HepG2 (cell line): ENCODE measurements around the gene TMEM108. TPM values are rescaled to one million over a fixed set of nuclear protein-coding genes. Genes with fewer than 3 reads are reported as not detected.

Source experiments
- ATAC-seq: fragments of 200-7000 bp; cut with Tn5 transposase; 3 replicates; pipeline ENCODE4 v1.9.1; 2020; ENCODE audit warnings: mild to moderate bottlenecking, moderate library complexity
- BruUV-seq: library from RNA; stranded (reverse); fragments of 400-500 nt; replicated peaks from 2 replicates; lab custom pipeline; 2021; lab: Mats Ljungman, UMichigan
- CTCF ChIA-PET: fragments of 300-600 bp; formaldehyde crosslinking; extraction: SDS; loops from one replicate; lab custom pipeline; 2021; ENCODE audit warnings: low total read pairs, inconsistent platforms, low intra/inter-chr PET ratio; lab: Yijun Ruan, JAX
- POLR2A ChIA-PET: fragments of 350-600 bp; sonication (Branson Sonifier 250); formaldehyde crosslinking; loops from one replicate; lab custom pipeline; 2020; ENCODE audit warnings: antibody characterized with exemption, inconsistent platforms; lab: Yijun Ruan, JAX
- DNase-seq: peaks from one replicate; pipeline ENCODE4 v3.0.0-alpha.2; 2015; ENCODE audit warnings: low spot score
- FAIRE-seq: peaks from 3 replicates; lab custom pipeline; 2011; peaks lifted over from hg19 to GRCh38; lab: Jason Lieb, UNC
- H2AFZ ChIP-seq: one replicate; pipeline ENCODE4 v1.6.1; 2011; ENCODE audit warnings: low read length, inconsistent platforms
- H3K27ac ChIP-seq: fragments of 300-600 bp; 3 replicates; pipeline ENCODE4 v1.8.0; 2011; ENCODE audit warnings: mixed run types, mild to moderate bottlenecking, mixed read lengths, low read length, inconsistent platforms; ENCODE audit not compliant: insufficient read depth; ENCODE audit errors: extremely low read length
- H3K27me3 ChIP-seq, 2 experiments: fragments of 200-600 bp in 1 of 2; 2 replicates in 1 of 2; 3 replicates in 1 of 2; pipeline versions ENCODE4 v1.6.0 to v1.8.0; 2011; ENCODE audit warnings: low read length in 2 of 2, mild to moderate bottlenecking in 2 of 2, moderate library complexity in 2 of 2, inconsistent platforms in 1 of 2; ENCODE audit not compliant: insufficient read depth in 2 of 2, control insufficient read depth in 1 of 2
- H3K36me3 ChIP-seq, 2 experiments: fragments of 200-600 bp in 1 of 2; replicated peaks in 1 of 2; 2 replicates in 1 of 2; 3 replicates in 1 of 2; pipeline versions ENCODE4 v1.5.1 to v1.8.0; 2011; ENCODE audit warnings: low read length in 2 of 2, inconsistent platforms in 1 of 2; ENCODE audit not compliant: insufficient read depth in 2 of 2, control insufficient read depth in 1 of 2
- H3K4me1 ChIP-seq: 2 replicates; pipeline ENCODE4 v1.5.1; 2012; ENCODE audit warnings: low read length, inconsistent platforms; ENCODE audit not compliant: insufficient read depth
- H3K4me2 ChIP-seq: 2 replicates; pipeline ENCODE4 v1.6.0; 2011; ENCODE audit warnings: low read depth, low read length, inconsistent platforms
- H3K4me3 ChIP-seq, 3 experiments: fragments of 200-600 bp in 1 of 3; sonication (generic), shearing (Covaris generic) in 1 of 3; replicated peaks in 1 of 3; 2 replicates each; pipeline ENCODE4 v1.5.1; 2011 to 2016; ENCODE audit warnings: low read length in 3 of 3, inconsistent platforms in 2 of 3, low read depth in 2 of 3, mild to moderate bottlenecking in 2 of 3, control low read depth in 1 of 3, mixed read lengths in 1 of 3; ENCODE audit not compliant: insufficient read depth in 1 of 3
- H3K79me2 ChIP-seq: one replicate; pipeline ENCODE4 v1.6.1; 2011; ENCODE audit warnings: low read length, inconsistent platforms; ENCODE audit not compliant: insufficient read depth
- H3K9ac ChIP-seq: 2 replicates; pipeline ENCODE4 v1.6.0; 2011; ENCODE audit warnings: mild to moderate bottlenecking, low read depth, low read length, inconsistent platforms; ENCODE audit not compliant: insufficient read depth
- H3K9me3 ChIP-seq: 2 replicates; pipeline ENCODE4 v1.5.1; 2012; ENCODE audit warnings: mild to moderate bottlenecking, low read length
- H4K20me1 ChIP-seq: 2 replicates; pipeline ENCODE4 v1.6.0; 2011; ENCODE audit warnings: inconsistent platforms, mild to moderate bottlenecking, low read length, moderate library complexity; ENCODE audit not compliant: insufficient read depth
- ATF1 ChIP-seq: IDR thresholded peaks from 2 replicates; pipeline ENCODE4 v1.6.1; 2016; ENCODE audit warnings: mild to moderate bottlenecking, control low read depth
- FOXA3 ChIP-seq: IDR thresholded peaks from 2 replicates; pipeline ENCODE4 v1.6.1; 2016; ENCODE audit warnings: missing genetic modification reagents, missing compliant biosample characterization
- MXI1 ChIP-seq: IDR thresholded peaks from 3 replicates; pipeline ENCODE4 v1.6.1; 2012; ENCODE audit warnings: low read depth, low read length, inconsistent platforms, borderline replicate concordance
- PHB2 ChIP-seq: fragments of 450-650 bp; IDR thresholded peaks from 2 replicates; pipeline ENCODE4 v1.6.1; 2018; ENCODE audit not compliant: partially characterized antibody
- SNRNP70 ChIP-seq: fragments of 200-400 bp; formaldehyde crosslinking; IDR thresholded peaks from 2 replicates; pipeline ENCODE4 v1.6.1; 2017; ENCODE audit warnings: mild to moderate bottlenecking, low read depth, low read length, moderate library complexity
- TCF7L2 ChIP-seq: IDR thresholded peaks from 2 replicates; pipeline ENCODE4 v1.6.1; 2011; ENCODE audit warnings: mild to moderate bottlenecking, low read depth, low read length, moderate library complexity
- ZFP62 ChIP-seq: sonication (generic); formaldehyde crosslinking; IDR thresholded peaks from 2 replicates; pipeline ENCODE4 v1.4.0; 2020; ENCODE audit warnings: missing genetic modification reagents
- ZNF572 ChIP-seq: sonication (generic); formaldehyde crosslinking; IDR thresholded peaks from 2 replicates; pipeline ENCODE4 v1.5.1; 2020; ENCODE audit warnings: mild to moderate bottlenecking, missing genetic modification reagents
- ZNF761 ChIP-seq: sonication (generic); formaldehyde crosslinking; conservative IDR thresholded peaks from 2 replicates; pipeline ENCODE4 v1.4.0; 2020; ENCODE audit warnings: mild to moderate bottlenecking, missing genetic modification reagents
- ZSCAN20 ChIP-seq: sonication (generic); formaldehyde crosslinking; IDR thresholded peaks from 2 replicates; pipeline ENCODE4 v1.4.0; 2020; ENCODE audit warnings: missing genetic modification reagents, mild to moderate bottlenecking, borderline replicate concordance
- WGBS: methylation state at CpG from one replicate; pipeline ENCODE4 v1.1.6; 2017; ENCODE audit warnings: low lambda C conversion rate; 5-methylcytosine and 5-hydroxymethylcytosine counted together
- in situ Hi-C: cut with HindIII; loops from 2 replicates; pipeline ENCODE4 v1.10.0; 2017; ENCODE audit warnings: low pct_unique_long_range_greater_than_20kb; ENCODE audit not compliant: extremely low pct_ligation_motif_present
- intact Hi-C: fragments of 100-400 bp; cut with micrococcal nuclease; formaldehyde crosslinking; loops from one replicate; pipeline ENCODE4 v1.10.0; 2022; ENCODE audit not compliant: unreplicated experiment
- polyA plus RNA-seq, 8 experiments: library from polyadenylated mRNA; depleted of rRNA in 3 of 8; stranded (reverse) in 7 of 8; unstranded in 1 of 8; fragments of >200 nt; fragmentation: Illumina TruSeq in 4 of 8; extraction: Trizol in 4 of 8; gene quantifications; 2 replicates each; pipeline versions ENCODE4 v1.2.1 to v1.2.3, GENCODE V29; 2011 to 2016; ENCODE audit warnings: low read depth in 4 of 8, missing spikeins in 1 of 8, mixed read lengths in 1 of 8; ENCODE audit not compliant: insufficient read depth in 1 of 8
- total RNA-seq, 5 experiments: library from RNA; depleted of rRNA; stranded (reverse); fragments of >200 nt; fragmentation: Illumina TruSeq; extraction: Trizol; gene quantifications; 2 replicates each; pipeline ENCODE4 v1.2.3, GENCODE V29; 2016; ENCODE audit warnings: low read depth in 1 of 5
- TF ChIP-seq, protein P1 (sequence below): sonication (generic); formaldehyde crosslinking; IDR thresholded peaks from 2 replicates; pipeline ENCODE4 v1.8.0; 2022; ENCODE audit warnings: mild to moderate bottlenecking, missing genetic modification reagents, moderate library complexity
- TF ChIP-seq, protein P2 (sequence below): sonication (generic); formaldehyde crosslinking; IDR thresholded peaks from 2 replicates; pipeline ENCODE4 v1.8.1; 2023; ENCODE audit warnings: mild to moderate bottlenecking, moderate library complexity, missing genetic modification reagents
- TF ChIP-seq, protein P3 (sequence below): sonication (generic); formaldehyde crosslinking; IDR thresholded peaks from 2 replicates; pipeline ENCODE4 v1.4.0; 2020; ENCODE audit warnings: missing genetic modification reagents
- TF ChIP-seq, protein P4 (sequence below): sonication (generic); formaldehyde crosslinking; IDR thresholded peaks from 2 replicates; pipeline ENCODE4 v1.9.0; 2021; ENCODE audit warnings: missing genetic modification reagents, borderline replicate concordance
- TF ChIP-seq, protein P5 (sequence below): sonication (generic); formaldehyde crosslinking; IDR thresholded peaks from 2 replicates; pipeline ENCODE4 v1.4.0; 2020; ENCODE audit warnings: missing genetic modification reagents, mild to moderate bottlenecking, borderline replicate concordance

The TMEM108 gene
- total and polyA plus RNA-seq, 2 of the 13 experiments (the other 11 are each of a cell fraction or from before 2014, with no cell fraction given) = not detected

DNA sequence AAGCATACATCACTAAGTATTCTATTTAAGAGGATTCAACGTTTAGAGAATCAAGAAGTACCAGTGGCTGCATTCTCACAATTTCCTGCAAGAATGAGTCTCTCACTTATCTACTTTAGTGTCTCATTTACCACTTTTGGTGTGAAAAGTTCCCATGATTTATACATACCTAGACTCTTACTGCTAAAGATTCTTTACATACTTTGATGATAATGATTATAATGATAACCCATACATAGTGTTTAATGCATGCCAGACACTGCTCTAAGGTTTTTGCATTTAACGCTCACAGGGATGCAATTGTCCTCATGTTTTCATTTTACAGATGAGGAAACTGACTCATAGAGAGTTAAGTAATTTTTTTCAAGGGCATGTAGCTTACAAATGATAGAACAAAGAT lies 133.6 kb downstream of the TMEM108 start:
- H3K27me3 ChIP-seq = no peaks in the 10 kb centered on the region
- H3K9me3 ChIP-seq = no peaks in the 10 kb centered on the region
- no peak for ATAC-seq
- no peak overlapping the region for H2AFZ ChIP-seq
- no peak overlapping the region for H3K4me2 ChIP-seq
- no peak overlapping the region for H3K4me3 ChIP-seq
- no peaks in the 10 kb centered on the region for H3K4me1 ChIP-seq
- H3K9ac ChIP-seq = no peak overlapping the region
- BruUV-seq = no TSS peak
- intact Hi-C loops (no loop called here), in situ Hi-C loops (no loop called here)
- WGBS = 7% methylated on average over 2 of the region's 2 CpGs
- TF ChIP-seq, protein P1, sequence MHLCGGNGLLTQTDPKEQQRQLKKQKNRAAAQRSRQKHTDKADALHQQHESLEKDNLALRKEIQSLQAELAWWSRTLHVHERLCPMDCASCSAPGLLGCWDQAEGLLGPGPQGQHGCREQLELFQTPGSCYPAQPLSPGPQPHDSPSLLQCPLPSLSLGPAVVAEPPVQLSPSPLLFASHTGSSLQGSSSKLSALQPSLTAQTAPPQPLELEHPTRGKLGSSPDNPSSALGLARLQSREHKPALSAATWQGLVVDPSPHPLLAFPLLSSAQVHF (CRISPR knock-in tag) = no peak
- TF ChIP-seq ZSCAN20 (CRISPR knock-in tag) (no peak), TCF7L2 (no peak), PHB2 (no peak), FOXA3 (no peak), MXI1 (no peak), ZNF761 (CRISPR knock-in tag) (no peak), ZFP62 (CRISPR knock-in tag) (no peak), ATF1 (CRISPR knock-in tag) (no peak), ZNF572 (CRISPR knock-in tag) (no peak), SNRNP70 (no peak)
- TF ChIP-seq, protein P2, sequence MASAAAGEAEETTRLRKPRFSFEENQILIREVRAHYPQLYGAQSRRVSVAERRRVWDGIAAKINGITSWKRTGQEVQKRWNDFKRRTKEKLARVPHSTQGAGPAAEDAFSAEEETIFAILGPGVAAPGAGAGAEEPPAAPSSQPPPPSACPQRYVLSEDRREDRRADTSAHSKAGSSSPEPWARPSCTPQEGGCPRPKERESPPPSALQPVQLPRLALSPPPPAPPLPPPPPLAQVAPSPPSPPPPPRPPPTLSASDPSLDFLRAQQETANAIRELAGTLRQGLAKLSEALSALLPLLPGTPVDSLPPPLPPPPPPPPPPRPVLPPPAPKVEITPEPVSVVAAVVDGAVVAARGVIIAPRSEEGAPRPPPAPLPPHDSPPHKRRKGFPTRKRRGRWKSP (CRISPR knock-in tag) = no peak
- TF ChIP-seq, protein P3, sequence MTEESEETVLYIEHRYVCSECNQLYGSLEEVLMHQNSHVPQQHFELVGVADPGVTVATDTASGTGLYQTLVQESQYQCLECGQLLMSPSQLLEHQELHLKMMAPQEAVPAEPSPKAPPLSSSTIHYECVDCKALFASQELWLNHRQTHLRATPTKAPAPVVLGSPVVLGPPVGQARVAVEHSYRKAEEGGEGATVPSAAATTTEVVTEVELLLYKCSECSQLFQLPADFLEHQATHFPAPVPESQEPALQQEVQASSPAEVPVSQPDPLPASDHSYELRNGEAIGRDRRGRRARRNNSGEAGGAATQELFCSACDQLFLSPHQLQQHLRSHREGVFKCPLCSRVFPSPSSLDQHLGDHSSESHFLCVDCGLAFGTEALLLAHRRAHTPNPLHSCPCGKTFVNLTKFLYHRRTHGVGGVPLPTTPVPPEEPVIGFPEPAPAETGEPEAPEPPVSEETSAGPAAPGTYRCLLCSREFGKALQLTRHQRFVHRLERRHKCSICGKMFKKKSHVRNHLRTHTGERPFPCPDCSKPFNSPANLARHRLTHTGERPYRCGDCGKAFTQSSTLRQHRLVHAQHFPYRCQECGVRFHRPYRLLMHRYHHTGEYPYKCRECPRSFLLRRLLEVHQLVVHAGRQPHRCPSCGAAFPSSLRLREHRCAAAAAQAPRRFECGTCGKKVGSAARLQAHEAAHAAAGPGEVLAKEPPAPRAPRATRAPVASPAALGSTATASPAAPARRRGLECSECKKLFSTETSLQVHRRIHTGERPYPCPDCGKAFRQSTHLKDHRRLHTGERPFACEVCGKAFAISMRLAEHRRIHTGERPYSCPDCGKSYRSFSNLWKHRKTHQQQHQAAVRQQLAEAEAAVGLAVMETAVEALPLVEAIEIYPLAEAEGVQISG = no peak
- TF ChIP-seq, protein P4, sequence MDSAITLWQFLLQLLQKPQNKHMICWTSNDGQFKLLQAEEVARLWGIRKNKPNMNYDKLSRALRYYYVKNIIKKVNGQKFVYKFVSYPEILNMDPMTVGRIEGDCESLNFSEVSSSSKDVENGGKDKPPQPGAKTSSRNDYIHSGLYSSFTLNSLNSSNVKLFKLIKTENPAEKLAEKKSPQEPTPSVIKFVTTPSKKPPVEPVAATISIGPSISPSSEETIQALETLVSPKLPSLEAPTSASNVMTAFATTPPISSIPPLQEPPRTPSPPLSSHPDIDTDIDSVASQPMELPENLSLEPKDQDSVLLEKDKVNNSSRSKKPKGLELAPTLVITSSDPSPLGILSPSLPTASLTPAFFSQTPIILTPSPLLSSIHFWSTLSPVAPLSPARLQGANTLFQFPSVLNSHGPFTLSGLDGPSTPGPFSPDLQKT (CRISPR knock-in tag) = no peak
- TF ChIP-seq, protein P5, sequence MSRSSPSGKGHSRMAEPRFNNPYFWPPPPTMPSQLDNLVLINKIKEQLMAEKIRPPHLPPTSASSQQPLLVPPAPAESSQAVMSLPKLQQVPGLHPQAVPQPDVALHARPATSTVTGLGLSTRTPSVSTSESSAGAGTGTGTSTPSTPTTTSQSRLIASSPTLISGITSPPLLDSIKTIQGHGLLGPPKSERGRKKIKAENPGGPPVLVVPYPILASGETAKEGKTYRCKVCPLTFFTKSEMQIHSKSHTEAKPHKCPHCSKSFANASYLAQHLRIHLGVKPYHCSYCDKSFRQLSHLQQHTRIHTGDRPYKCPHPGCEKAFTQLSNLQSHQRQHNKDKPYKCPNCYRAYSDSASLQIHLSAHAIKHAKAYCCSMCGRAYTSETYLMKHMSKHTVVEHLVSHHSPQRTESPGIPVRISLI = no peak
- no peak for DNase-seq
- CTCF ChIA-PET = no interaction called here
- no peaks in the 10 kb centered on the region for H3K36me3 ChIP-seq
- no peak overlapping the region for H3K27ac ChIP-seq
- H3K79me2 ChIP-seq = no peaks in the 10 kb centered on the region
- no peaks in the 10 kb centered on the region for H4K20me1 ChIP-seq
- FAIRE-seq = no peak
- POLR2A ChIA-PET = no interaction called here
